NB4 (cell line): ENCODE results near the gene RUVBL1.
A peak's percentile ranks its signal among the peaks of the same experiment; 100 is the strongest.

Experiments used
- MYC ChIP-seq: IDR thresholded peaks from 2 replicates; pipeline ENCODE4 v1.6.1; 2011; ENCODE audit warnings: low read depth, low read length
- POLR2A ChIP-seq: IDR thresholded peaks from 2 replicates; pipeline ENCODE4 v1.6.1; 2011; ENCODE audit warnings: mild to moderate bottlenecking; ENCODE audit not compliant: insufficient read length; ENCODE audit errors: extremely low read depth
- TF ChIP-seq, protein P1 (sequence below): IDR thresholded peaks from one replicate; pipeline ENCODE4 v1.5.1; 2012; ENCODE audit warnings: low read depth, low read length
- TF ChIP-seq, protein P2 (sequence below): IDR thresholded peaks from 2 replicates; pipeline ENCODE4 v1.6.1; 2011; ENCODE audit warnings: low read depth, low read length

GRCh38 chr3:128095222-128095703 lies 28.3 kb downstream of the RUVBL1 start:
- TF ChIP-seq MYC (no peak), POLR2A (no peak)
- TF ChIP-seq, protein P1, sequence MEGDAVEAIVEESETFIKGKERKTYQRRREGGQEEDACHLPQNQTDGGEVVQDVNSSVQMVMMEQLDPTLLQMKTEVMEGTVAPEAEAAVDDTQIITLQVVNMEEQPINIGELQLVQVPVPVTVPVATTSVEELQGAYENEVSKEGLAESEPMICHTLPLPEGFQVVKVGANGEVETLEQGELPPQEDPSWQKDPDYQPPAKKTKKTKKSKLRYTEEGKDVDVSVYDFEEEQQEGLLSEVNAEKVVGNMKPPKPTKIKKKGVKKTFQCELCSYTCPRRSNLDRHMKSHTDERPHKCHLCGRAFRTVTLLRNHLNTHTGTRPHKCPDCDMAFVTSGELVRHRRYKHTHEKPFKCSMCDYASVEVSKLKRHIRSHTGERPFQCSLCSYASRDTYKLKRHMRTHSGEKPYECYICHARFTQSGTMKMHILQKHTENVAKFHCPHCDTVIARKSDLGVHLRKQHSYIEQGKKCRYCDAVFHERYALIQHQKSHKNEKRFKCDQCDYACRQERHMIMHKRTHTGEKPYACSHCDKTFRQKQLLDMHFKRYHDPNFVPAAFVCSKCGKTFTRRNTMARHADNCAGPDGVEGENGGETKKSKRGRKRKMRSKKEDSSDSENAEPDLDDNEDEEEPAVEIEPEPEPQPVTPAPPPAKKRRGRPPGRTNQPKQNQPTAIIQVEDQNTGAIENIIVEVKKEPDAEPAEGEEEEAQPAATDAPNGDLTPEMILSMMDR: peak; percentile 72
- TF ChIP-seq, protein P2, sequence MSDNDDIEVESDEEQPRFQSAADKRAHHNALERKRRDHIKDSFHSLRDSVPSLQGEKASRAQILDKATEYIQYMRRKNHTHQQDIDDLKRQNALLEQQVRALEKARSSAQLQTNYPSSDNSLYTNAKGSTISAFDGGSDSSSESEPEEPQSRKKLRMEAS: no peak
